Fibroblast of pulmonary artery (primary cell): Measurements from ENCODE around the gene NLE1.

Source experiments
- DNase-seq: peaks from one replicate; pipeline ENCODE4 v3.0.0-alpha.2; 2010; ENCODE audit warnings: low read depth
- H3K4me3 ChIP-seq: replicated peaks from 2 replicates; pipeline ENCODE4 v1.5.1; 2011; ENCODE audit warnings: low read depth, mild to moderate bottlenecking, control low read depth, low read length, moderate library complexity
- CTCF ChIP-seq: IDR thresholded peaks from 2 replicates; pipeline ENCODE4 v1.5.1; 2011; ENCODE audit warnings: mild to moderate bottlenecking, control low read depth, low read length, inconsistent platforms; ENCODE audit errors: missing control alignments

The NLE1 gene

GRCh38 chr17:35086931-35087573 is 55.1 kb downstream of the NLE1 start:
- no peak overlapping the region for H3K4me3 ChIP-seq
- no peak for DNase-seq
- TF ChIP-seq CTCF: no peak

- no peak overlapping the region for H3K4me3 ChIP-seq
- no peak for TF ChIP-seq CTCF
- no peak for DNase-seq
Observed at GRCh38 chr17:35086164-35086563, 55.9 kb downstream of the NLE1 start.

- no peak for TF ChIP-seq CTCF
- peak; percentile 25 for DNase-seq
- no peak overlapping the region for H3K4me3 ChIP-seq
Observed at GRCh38 chr17:35084987-35085386, 57.1 kb downstream of the NLE1 start.

DNA sequence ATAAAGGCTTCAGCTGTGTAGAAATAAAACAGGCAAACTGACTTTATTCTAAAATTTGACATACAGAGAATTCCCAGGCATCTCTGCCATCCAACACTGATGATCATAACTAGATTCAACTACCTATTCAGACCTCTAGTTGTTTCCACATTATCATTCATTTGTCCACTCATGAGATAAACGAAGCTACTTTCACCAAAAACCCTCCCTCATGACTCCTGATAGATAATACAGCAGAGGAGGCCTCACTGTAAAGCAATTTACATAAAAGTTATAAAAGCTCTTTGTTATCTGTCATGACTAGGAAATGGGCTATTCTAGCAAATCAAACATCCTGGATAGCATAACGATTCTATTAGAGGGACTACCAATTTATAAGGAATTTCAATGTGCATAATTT is 59.0 kb downstream of the NLE1 start:
- DNase-seq: no peak
- TF ChIP-seq CTCF: no peak
- no peak overlapping the region for H3K4me3 ChIP-seq

GRCh38 chr17:35082073-35082657 is 59.9 kb downstream of the NLE1 start:
- peak; percentile 70 for DNase-seq
- TF ChIP-seq CTCF: no peak
- H3K4me3 ChIP-seq: no peak overlapping the region

DNA sequence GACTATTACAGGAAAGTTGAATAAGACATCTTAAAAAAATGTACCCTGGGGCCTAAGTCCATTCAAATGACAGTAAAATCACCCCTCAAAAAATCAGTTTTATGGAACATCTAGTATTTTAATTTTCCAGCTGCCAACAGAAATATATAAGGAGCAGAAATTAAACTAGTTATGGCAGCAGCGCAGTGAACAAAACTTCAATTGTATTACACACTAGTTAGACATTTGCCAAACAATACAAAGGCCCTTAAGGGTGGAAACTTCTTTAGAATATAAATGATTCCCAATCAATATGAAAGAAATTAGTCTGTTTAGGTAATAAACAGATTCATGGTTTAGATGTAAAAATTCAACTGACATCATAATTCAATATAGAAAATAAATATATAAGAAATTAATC is 60.5 kb downstream of the NLE1 start:
- no peak overlapping the region for H3K4me3 ChIP-seq
- DNase-seq: no peak
- TF ChIP-seq CTCF: no peak

DNA sequence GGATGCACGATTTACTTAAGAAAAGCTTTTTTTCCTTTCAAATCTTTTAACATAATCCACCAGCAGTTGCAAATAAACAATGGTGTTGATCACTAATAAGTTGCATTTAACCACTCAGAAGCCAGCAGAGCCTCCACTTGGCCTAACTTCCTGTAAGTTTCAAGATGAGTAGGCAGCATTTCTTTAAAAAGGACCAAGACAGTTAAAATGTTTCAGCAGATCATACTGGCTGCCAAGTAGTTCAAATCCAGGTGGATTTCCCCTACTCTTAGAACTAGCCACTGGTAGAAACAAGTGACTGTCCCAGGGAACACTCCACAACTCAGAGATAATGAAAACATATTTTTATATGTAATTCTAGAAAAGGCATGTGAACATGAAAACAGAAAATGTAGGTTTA is 61.6 kb downstream of the NLE1 start:
- TF ChIP-seq CTCF: no peak
- no peak overlapping the region for H3K4me3 ChIP-seq
- no peak for DNase-seq
